Gastroesophageal sphincter (tissue), 4 donors: ENCODE results near the gene ATP5F1E. TPM values are rescaled to one million over a fixed set of nuclear protein-coding genes. Genes with fewer than 3 reads are reported as not detected.

Source experiments
- ATAC-seq: fragments of 150-250 bp; one replicate; pipeline ENCODE4 v1.9.1; 2016; ENCODE audit warnings: mild to moderate bottlenecking, moderate library complexity
- H3K27ac ChIP-seq, 4 donors: fragments of 200-600 bp; sonication (generic) in 3 of 4; 1 replicate in 3 of 4; 2 replicates in 1 of 4; pipeline ENCODE4 v1.5.1; 2016 to 2019
- H3K27me3 ChIP-seq: fragments of 200-600 bp; sonication (generic); one replicate; pipeline ENCODE4 v1.5.1; 2019
- H3K36me3 ChIP-seq, 2 donors: fragments of 200-600 bp; sonication (generic); one replicate each; pipeline ENCODE4 v1.5.1; 2019; ENCODE audit warnings: control low read depth in 1 of 2
- H3K4me1 ChIP-seq, 3 donors: fragments of 200-600 bp; sonication (generic); 1 replicate in 2 of 3; 2 replicates in 1 of 3; pipeline ENCODE4 v1.5.1; 2016 to 2019; ENCODE audit warnings: control low read depth in 2 of 3
- H3K4me3 ChIP-seq, 2 donors: fragments of 200-600 bp; sonication (generic); one replicate each; pipeline ENCODE4 v1.5.1; 2019; ENCODE audit warnings: mild to moderate bottlenecking in 1 of 2, moderate library complexity in 1 of 2
- H3K9me3 ChIP-seq, 3 donors: fragments of 200-600 bp; sonication (generic); one replicate each; pipeline ENCODE4 v1.5.1; 2017 to 2019; ENCODE audit warnings: control low read depth in 2 of 3
- CTCF ChIP-seq, 4 experiments: fragments of 200-600 bp in 2 of 4; fragments of 450-650 bp in 2 of 4; sonication (generic) in 1 of 4; IDR thresholded peaks; one replicate each; pipeline ENCODE4 v1.5.1; 2017 to 2019; ENCODE audit warnings: antibody characterized with exemption in 4 of 4, mild to moderate bottlenecking in 2 of 4, moderate library complexity in 2 of 4
- EP300 ChIP-seq: sonication (generic); formaldehyde crosslinking; IDR thresholded peaks from one replicate; pipeline ENCODE4 v1.6.1; 2017; ENCODE audit warnings: antibody characterized with exemption, mild to moderate bottlenecking
- POLR2A ChIP-seq, 2 donors: fragments of 450-650 bp; IDR thresholded peaks; one replicate each; pipeline ENCODE4 v1.6.1; 2017; ENCODE audit warnings: antibody characterized with exemption in 2 of 2, mild to moderate bottlenecking in 2 of 2, moderate library complexity in 1 of 2
- POLR2AphosphoS5 ChIP-seq: sonication (generic); formaldehyde crosslinking; IDR thresholded peaks from one replicate; pipeline ENCODE4 v1.6.1; 2017; ENCODE audit warnings: antibody characterized with exemption
- WGBS, 2 donors: methylation state at CpG; one replicate each; pipeline ENCODE4 v1.1.5; 2018; ENCODE audit warnings: low coverage in 1 of 2; 5-methylcytosine and 5-hydroxymethylcytosine counted together
- total RNA-seq, 4 donors: library from RNA; depleted of rRNA; stranded (reverse); fragments of >200 nt; gene quantifications; one replicate each; pipeline ENCODE4 v1.1.0, GENCODE V29; 2016

ATP5F1E gene
- total RNA-seq, 4 donors from 2014 or later, result 23.1 to 40.6 (median 35.4) TPM

- no peak for ATAC-seq
Measured at GRCh38 chr20:59019217-59019616, 12.9 kb downstream of the ATP5F1E start, which contains the start of gene TUBB1. TUBB1 (plus strand) TSS chr20:59019429; CDS start chr20:59019523, 94 bp downstream.

GRCh38 chr20:59018817-59019216 lies 13.3 kb downstream of the ATP5F1E start:
- TF ChIP-seq EP300 (no peak), POLR2AphosphoS5 (no peak), CTCF (IDR thresholded peaks at IDR 0.05) (no peak), POLR2A (IDR thresholded peaks at IDR 0.05) (no peak)
- 94 to 95% methylated on average over 3 to 8 of the region's 10 CpGs for WGBS, 2 donors
- no peak overlapping the region for H3K27ac ChIP-seq
- ATAC-seq, result no peak
- H3K4me1 ChIP-seq, result peaks cover 0 to 6% (median 0%) of the 10 kb centered on the region in 3 donors
- peaks cover 0 to 32% of the 10 kb centered on the region in 2 donors for H3K36me3 ChIP-seq
- H3K9me3 ChIP-seq, result no peaks in the 10 kb centered on the region
- H3K4me3 ChIP-seq, result no peak overlapping the region
- H3K27me3 ChIP-seq, result no peaks in the 10 kb centered on the region

More at GRCh38 chr20:59019217-59019616, 12.9 kb downstream of the ATP5F1E start, which contains the start of gene TUBB1:
- Histone ChIP-seq H3K27me3 (no peaks in the 10 kb centered on the region), H3K9me3 (no peaks in the 10 kb centered on the region), H3K36me3 (peaks cover 0 to 36% of the 10 kb centered on the region in 2 donors), H3K27ac (no peak within 1 kb of the TSS), H3K4me3 (no peak within 1 kb of the TSS), H3K4me1 (peaks cover 0 to 6% (median 0%) of the 10 kb centered on the region in 3 donors)
- 90 to 100% methylated on average over 2 to 3 of the region's 5 CpGs for WGBS, 2 donors
- TF ChIP-seq CTCF (IDR thresholded peaks at IDR 0.05), result no peak
- no peak for TF ChIP-seq POLR2AphosphoS5
- no peak for TF ChIP-seq EP300
- TF ChIP-seq POLR2A (IDR thresholded peaks at IDR 0.05), result no peak

GRCh38 chr20:59017493-59018231 lies 14.5 kb downstream of the ATP5F1E start:
- H3K4me1 ChIP-seq, result peaks cover 0 to 6% (median 0%) of the 10 kb centered on the region in 3 donors
- no peak overlapping the region for H3K4me3 ChIP-seq
- H3K9me3 ChIP-seq, result no peaks in the 10 kb centered on the region
- H3K27ac ChIP-seq, result no peak overlapping the region
- ATAC-seq, result no peak
- no peaks in the 10 kb centered on the region for H3K27me3 ChIP-seq
- TF ChIP-seq EP300, result no peak
- no peak for TF ChIP-seq POLR2A (IDR thresholded peaks at IDR 0.05)
- TF ChIP-seq CTCF (IDR thresholded peaks at IDR 0.05), result no peak
- no peak for TF ChIP-seq POLR2AphosphoS5
- peaks cover 0 to 20% of the 10 kb centered on the region in 2 donors for H3K36me3 ChIP-seq
- 94 to 100% methylated on average over 3 of the region's 16 CpGs for WGBS, 2 donors

GRCh38 chr20:59016795-59017492 lies 15.2 kb downstream of the ATP5F1E start:
- Histone ChIP-seq H3K27me3 (no peaks in the 10 kb centered on the region), H3K4me3 (no peak overlapping the region), H3K9me3 (no peaks in the 10 kb centered on the region), H3K4me1 (peaks cover 0 to 6% (median 0%) of the 10 kb centered on the region in 3 donors), H3K27ac (no peak overlapping the region), H3K36me3 (peaks cover 0 to 13% of the 10 kb centered on the region in 2 donors)
- ATAC-seq, result no peak
- TF ChIP-seq POLR2AphosphoS5 (no peak), CTCF (IDR thresholded peaks at IDR 0.05) (no peak), POLR2A (IDR thresholded peaks at IDR 0.05) (no peak), EP300 (no peak)
- WGBS, 2 donors, result 49 to 55% methylated on average over 3 to 4 of the region's 4 CpGs
